Gastroesophageal sphincter (tissue), 3 donors: ENCODE data around the gene XKRX.

Experiments
- EP300 ChIP-seq: sonication (generic); formaldehyde crosslinking; IDR thresholded peaks from one replicate; pipeline ENCODE4 v1.6.1; 2017; ENCODE audit warnings: antibody characterized with exemption, mild to moderate bottlenecking
- POLR2A ChIP-seq, 2 donors: fragments of 450-650 bp; IDR thresholded peaks; one replicate each; pipeline ENCODE4 v1.6.1; 2017; ENCODE audit warnings: antibody characterized with exemption in 2 of 2, mild to moderate bottlenecking in 2 of 2, moderate library complexity in 1 of 2
- POLR2AphosphoS5 ChIP-seq: sonication (generic); formaldehyde crosslinking; IDR thresholded peaks from one replicate; pipeline ENCODE4 v1.6.1; 2017; ENCODE audit warnings: antibody characterized with exemption
- TF ChIP-seq, protein P1 (sequence below), 4 experiments: fragments of 200-600 bp in 2 of 4; fragments of 450-650 bp in 2 of 4; sonication (generic) in 1 of 4; IDR thresholded peaks; one replicate each; pipeline ENCODE4 v1.5.1; 2017 to 2019; ENCODE audit warnings: antibody characterized with exemption in 4 of 4, mild to moderate bottlenecking in 2 of 4, moderate library complexity in 2 of 4

DNA sequence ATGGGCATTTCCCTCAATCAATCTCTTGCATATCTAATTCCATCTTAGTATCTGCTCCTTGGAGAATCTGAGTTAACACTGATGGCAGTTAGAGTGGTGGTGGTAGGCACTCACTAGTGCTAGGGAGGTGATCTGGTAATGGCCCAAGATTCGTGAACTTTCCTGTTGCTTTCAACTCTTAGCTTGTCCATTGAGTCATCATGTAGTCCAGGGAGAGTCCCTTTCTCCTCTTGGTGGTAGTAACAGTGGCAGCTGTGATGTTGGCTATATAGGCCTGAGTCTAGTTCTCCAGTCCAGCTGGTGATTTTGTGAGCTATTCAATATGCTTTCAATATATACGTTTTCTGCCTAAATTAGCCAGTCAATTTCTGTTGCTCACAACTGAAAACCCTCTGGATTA, 7.0 kb upstream of the XKRX start:
- TF ChIP-seq, protein P1, sequence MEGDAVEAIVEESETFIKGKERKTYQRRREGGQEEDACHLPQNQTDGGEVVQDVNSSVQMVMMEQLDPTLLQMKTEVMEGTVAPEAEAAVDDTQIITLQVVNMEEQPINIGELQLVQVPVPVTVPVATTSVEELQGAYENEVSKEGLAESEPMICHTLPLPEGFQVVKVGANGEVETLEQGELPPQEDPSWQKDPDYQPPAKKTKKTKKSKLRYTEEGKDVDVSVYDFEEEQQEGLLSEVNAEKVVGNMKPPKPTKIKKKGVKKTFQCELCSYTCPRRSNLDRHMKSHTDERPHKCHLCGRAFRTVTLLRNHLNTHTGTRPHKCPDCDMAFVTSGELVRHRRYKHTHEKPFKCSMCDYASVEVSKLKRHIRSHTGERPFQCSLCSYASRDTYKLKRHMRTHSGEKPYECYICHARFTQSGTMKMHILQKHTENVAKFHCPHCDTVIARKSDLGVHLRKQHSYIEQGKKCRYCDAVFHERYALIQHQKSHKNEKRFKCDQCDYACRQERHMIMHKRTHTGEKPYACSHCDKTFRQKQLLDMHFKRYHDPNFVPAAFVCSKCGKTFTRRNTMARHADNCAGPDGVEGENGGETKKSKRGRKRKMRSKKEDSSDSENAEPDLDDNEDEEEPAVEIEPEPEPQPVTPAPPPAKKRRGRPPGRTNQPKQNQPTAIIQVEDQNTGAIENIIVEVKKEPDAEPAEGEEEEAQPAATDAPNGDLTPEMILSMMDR (IDR thresholded peaks at IDR 0.05) = no peak
- TF ChIP-seq EP300 (no peak), POLR2AphosphoS5 (no peak), POLR2A (IDR thresholded peaks at IDR 0.05) (no peak)
